PC-3 (cell line): ENCODE measurements around the gene PDXK. TPM values are rescaled to one million over a fixed set of nuclear protein-coding genes. Genes with fewer than 3 reads are reported as not detected.

Experiments used
- ATAC-seq: fragments of 200-7000 bp; cut with Tn5 transposase; 2 replicates; pipeline ENCODE4 v1.9.1; 2020; ENCODE audit warnings: mild to moderate bottlenecking, moderate library complexity
- BruUV-seq: library from RNA; stranded (reverse); fragments of 400-500 nt; replicated peaks from 2 replicates; lab custom pipeline; 2021; lab: Mats Ljungman, UMichigan
- CTCF ChIA-PET: fragments of 300-600 bp; sonication (Branson Sonifier 250); formaldehyde crosslinking; loops from one replicate; lab custom pipeline; 2022; ENCODE audit warnings: antibody characterized with exemption; lab: Charles Lee
- POLR2A ChIA-PET: fragments of 300-600 bp; sonication (Branson Sonifier 250); formaldehyde crosslinking; loops from one replicate; lab custom pipeline; 2022; ENCODE audit warnings: antibody characterized with exemption; ENCODE audit not compliant: unreplicated experiment; lab: Charles Lee
- DNase-seq: peaks from one replicate; pipeline ENCODE4 v3.0.0-alpha.2; 2015
- H2AFZ ChIP-seq: fragments of 300-600 bp; sonication (generic); 2 replicates; pipeline ENCODE4 v1.6.0; 2016; ENCODE audit warnings: antibody characterized with exemption, low read length
- H3F3A ChIP-seq: fragments of 300-600 bp; sonication (generic); one replicate; pipeline ENCODE4 v1.6.0; 2017; ENCODE audit warnings: antibody characterized with exemption, low read length, control low read depth, mild to moderate bottlenecking; ENCODE audit not compliant: unreplicated experiment
- H3K27ac ChIP-seq: fragments of 300-600 bp; sonication (generic); 2 replicates; pipeline ENCODE4 v1.5.1; 2016; ENCODE audit warnings: mild to moderate bottlenecking, low read length
- H3K27me3 ChIP-seq: fragments of 300-600 bp; sonication (generic); 2 replicates; pipeline ENCODE4 v1.6.1; 2016; ENCODE audit warnings: low read length, mixed read lengths
- H3K36me3 ChIP-seq: fragments of 300-600 bp; sonication (generic); 2 replicates; pipeline ENCODE4 v1.6.1; 2016; ENCODE audit warnings: low read depth, mixed run types, low read length, mixed read lengths
- H3K4me1 ChIP-seq: fragments of 300-600 bp; sonication (generic); 2 replicates; pipeline ENCODE4 v1.5.1; 2016; ENCODE audit warnings: low read length; ENCODE audit not compliant: insufficient read depth
- H3K4me2 ChIP-seq: fragments of 300-600 bp; sonication (generic); 2 replicates; pipeline ENCODE4 v1.6.0; 2016; ENCODE audit warnings: low read length
- H3K4me3 ChIP-seq: fragments of 300-600 bp; sonication (generic); 2 replicates; pipeline ENCODE4 v1.5.1; 2016; ENCODE audit warnings: mild to moderate bottlenecking, low read length, mixed read lengths
- H3K79me2 ChIP-seq: fragments of 300-600 bp; sonication (generic); 2 replicates; pipeline ENCODE4 v1.6.1; 2017; ENCODE audit warnings: low read length, mixed read lengths
- H3K9ac ChIP-seq: fragments of 300-600 bp; sonication (generic); 2 replicates; pipeline ENCODE4 v1.6.0; 2016; ENCODE audit warnings: mild to moderate bottlenecking, low read length
- H3K9me2 ChIP-seq: fragments of 300-600 bp; sonication (generic); replicated peaks from 2 replicates; pipeline ENCODE4 v1.6.1; 2016; ENCODE audit warnings: mixed run types, low read length, mixed read lengths
- H3K9me3 ChIP-seq: fragments of 300-600 bp; sonication (generic); 2 replicates; pipeline ENCODE4 v1.6.1; 2016; ENCODE audit warnings: low read length, mixed read lengths
- H4K20me1 ChIP-seq: fragments of 300-600 bp; sonication (generic); 2 replicates; pipeline ENCODE4 v1.6.1; 2016; ENCODE audit warnings: low read length, mixed read lengths
- EZH2 ChIP-seq: fragments of 300-600 bp; sonication (generic); IDR thresholded peaks from one replicate; pipeline ENCODE4 v1.6.1; 2017; ENCODE audit warnings: antibody characterized with exemption, mild to moderate bottlenecking, low read length; ENCODE audit not compliant: unreplicated experiment
- EZH2phosphoT487 ChIP-seq: fragments of 300-600 bp; sonication (generic); IDR thresholded peaks from 2 replicates; pipeline ENCODE4 v1.6.1; 2018; ENCODE audit warnings: mild to moderate bottlenecking, antibody characterized with exemption, low read length, borderline replicate concordance
- intact Hi-C: fragments of 100-400 bp; cut with micrococcal nuclease; formaldehyde crosslinking; loops from 2 replicates; pipeline ENCODE4 v1.9.0; 2023
- total RNA-seq: library from RNA; depleted of rRNA; stranded (reverse); fragments of >200 nt; gene quantifications from 2 replicates; pipeline ENCODE4 v1.2.3, GENCODE V29; 2014
- TF ChIP-seq, protein P1 (sequence below): fragments of 300-600 bp; sonication (generic); conservative IDR thresholded peaks from 2 replicates; pipeline ENCODE4 v1.5.1; 2017; ENCODE audit warnings: antibody characterized with exemption, low read depth, mild to moderate bottlenecking, low read length

Gene PDXK
- total RNA-seq, 1 experiment from 2014 or later = 464 TPM

DNA sequence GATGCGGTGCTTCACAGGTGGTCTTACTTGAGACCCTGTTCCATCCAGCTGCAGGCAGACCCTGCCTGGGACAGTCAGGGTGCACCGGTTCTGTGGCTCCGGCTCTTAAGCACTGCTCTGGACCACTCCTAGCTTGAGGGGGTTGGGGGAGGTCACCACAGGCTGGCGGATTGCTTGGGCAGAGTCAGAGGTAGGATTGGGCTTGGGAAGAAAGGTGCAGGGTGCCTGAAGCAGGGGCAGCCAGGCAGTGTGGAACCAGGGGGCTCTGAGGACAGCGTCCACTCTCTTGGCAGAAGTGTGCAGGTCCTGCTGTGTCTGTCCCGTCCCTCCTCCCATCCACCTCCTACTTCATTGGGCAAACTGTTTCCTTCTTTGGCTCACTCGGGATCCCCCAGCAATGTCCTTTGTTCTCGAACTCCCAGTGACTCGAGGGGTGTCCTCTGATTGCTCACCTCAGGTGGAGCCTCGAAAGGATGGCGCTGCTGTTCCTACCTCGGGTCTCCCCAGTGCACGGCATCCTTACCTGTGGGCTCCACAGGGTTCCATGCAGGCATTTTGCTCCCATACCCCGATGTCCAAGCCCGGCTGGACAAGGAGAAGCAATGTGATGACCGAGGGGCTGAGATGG, 1.7 kb downstream of the PDXK start:
- no TSS peak for BruUV-seq

DNA sequence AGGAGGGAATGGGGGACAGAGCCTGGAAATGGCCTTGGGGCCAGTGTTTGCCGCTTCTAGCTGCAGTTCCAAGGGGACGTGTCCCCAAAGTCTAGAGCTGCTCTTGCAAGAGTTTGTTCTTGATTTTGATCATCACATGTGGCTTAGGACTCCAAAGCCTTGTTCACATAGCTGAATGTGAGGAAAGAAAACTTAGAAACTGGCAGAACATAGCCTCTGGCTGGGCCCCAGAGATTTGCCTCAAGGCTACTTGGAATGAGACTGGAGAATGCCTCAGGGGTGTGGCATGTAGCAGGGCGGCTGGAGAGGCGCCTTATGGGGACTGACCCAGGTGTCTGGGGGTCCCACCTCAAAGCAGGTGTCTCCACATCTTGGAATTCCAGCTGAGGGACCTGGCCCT, 2.3 kb downstream of the PDXK start:
- peaks cover 77% of the 10 kb centered on the region for H3K79me2 ChIP-seq
- DNase-seq (no peak), ATAC-seq (no peak)
- no peak overlapping the region for H2AFZ ChIP-seq
- H3K9me2 ChIP-seq = no peaks in the 10 kb centered on the region
- TF ChIP-seq EZH2phosphoT487 (no peak), EZH2 (no peak)
- TF ChIP-seq, protein P1, sequence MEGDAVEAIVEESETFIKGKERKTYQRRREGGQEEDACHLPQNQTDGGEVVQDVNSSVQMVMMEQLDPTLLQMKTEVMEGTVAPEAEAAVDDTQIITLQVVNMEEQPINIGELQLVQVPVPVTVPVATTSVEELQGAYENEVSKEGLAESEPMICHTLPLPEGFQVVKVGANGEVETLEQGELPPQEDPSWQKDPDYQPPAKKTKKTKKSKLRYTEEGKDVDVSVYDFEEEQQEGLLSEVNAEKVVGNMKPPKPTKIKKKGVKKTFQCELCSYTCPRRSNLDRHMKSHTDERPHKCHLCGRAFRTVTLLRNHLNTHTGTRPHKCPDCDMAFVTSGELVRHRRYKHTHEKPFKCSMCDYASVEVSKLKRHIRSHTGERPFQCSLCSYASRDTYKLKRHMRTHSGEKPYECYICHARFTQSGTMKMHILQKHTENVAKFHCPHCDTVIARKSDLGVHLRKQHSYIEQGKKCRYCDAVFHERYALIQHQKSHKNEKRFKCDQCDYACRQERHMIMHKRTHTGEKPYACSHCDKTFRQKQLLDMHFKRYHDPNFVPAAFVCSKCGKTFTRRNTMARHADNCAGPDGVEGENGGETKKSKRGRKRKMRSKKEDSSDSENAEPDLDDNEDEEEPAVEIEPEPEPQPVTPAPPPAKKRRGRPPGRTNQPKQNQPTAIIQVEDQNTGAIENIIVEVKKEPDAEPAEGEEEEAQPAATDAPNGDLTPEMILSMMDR = no peak
- H3K9ac ChIP-seq = peak overlapping the region; percentile 94
- H3K9me3 ChIP-seq = no peaks in the 10 kb centered on the region
- BruUV-seq = no TSS peak
- no peak overlapping the region for H3K27ac ChIP-seq
- H3K4me3 ChIP-seq = peak overlapping the region; percentile 77
- peak overlapping the region; percentile 89 for H3K4me2 ChIP-seq
- H3F3A ChIP-seq = peaks cover 6% of the 10 kb centered on the region
- POLR2A ChIA-PET = no interaction called here
- H3K27me3 ChIP-seq = no peaks in the 10 kb centered on the region
- H3K4me1 ChIP-seq = peaks cover 50% of the 10 kb centered on the region
- peaks cover 32% of the 10 kb centered on the region for H4K20me1 ChIP-seq
- intact Hi-C loops = no loop called here
- H3K36me3 ChIP-seq = peaks cover 18% of the 10 kb centered on the region; the same call in 1 of the 2 replicates
- CTCF ChIA-PET = no interaction called here

More for the DNA sequence above, 1.7 kb downstream of the PDXK start:
- Histone ChIP-seq H3K27me3 (no peaks in the 10 kb centered on the region), H3K27ac (no peak overlapping the region), H3K9ac (peak overlapping the region; percentile 94), H3K9me3 (no peaks in the 10 kb centered on the region), H3K4me1 (peaks cover 45% of the 10 kb centered on the region), H3F3A (peaks cover 6% of the 10 kb centered on the region), H2AFZ (no peak overlapping the region), H3K9me2 (no peaks in the 10 kb centered on the region), H3K36me3 (peaks cover 18% of the 10 kb centered on the region; the same call in 1 of the 2 replicates), H4K20me1 (peaks cover 32% of the 10 kb centered on the region), H3K4me3 (peak overlapping the region; percentile 77), H3K4me2 (peak overlapping the region; percentile 89), H3K79me2 (peaks cover 71% of the 10 kb centered on the region)
- ATAC-seq (no peak), DNase-seq (no peak)
- TF ChIP-seq, protein P1 = no peak
- TF ChIP-seq EZH2phosphoT487 (no peak), EZH2 (no peak)
- POLR2A ChIA-PET = no interaction called here
- CTCF ChIA-PET = interaction anchor here (0.5 kb wide), 1 partner anchor 9 kb away, joined by 4 read pairs; no protein-coding TSS in a partner anchor
- intact Hi-C loops = no loop called here

GRCh38 chr21:43721939-43722338, 3.0 kb downstream of the PDXK start:
- H3K27me3 ChIP-seq = no peaks in the 10 kb centered on the region
- no TSS peak for BruUV-seq
- H2AFZ ChIP-seq = no peak overlapping the region
- peaks cover 57% of the 10 kb centered on the region for H3K4me1 ChIP-seq
- H3K4me2 ChIP-seq = peak overlapping the region; percentile 89
- TF ChIP-seq EZH2phosphoT487 (no peak), EZH2 (no peak)
- TF ChIP-seq, protein P1 = no peak
- POLR2A ChIA-PET = no interaction called here
- H4K20me1 ChIP-seq = peaks cover 32% of the 10 kb centered on the region
- H3K9me2 ChIP-seq = no peaks in the 10 kb centered on the region
- peaks cover 18% of the 10 kb centered on the region; the same call in 1 of the 2 replicates for H3K36me3 ChIP-seq
- H3K4me3 ChIP-seq = peak overlapping the region; percentile 77
- H3K9ac ChIP-seq = no peak overlapping the region
- CTCF ChIA-PET = no interaction called here
- H3K9me3 ChIP-seq = no peaks in the 10 kb centered on the region
- DNase-seq = no peak
- H3K27ac ChIP-seq = no peak overlapping the region
- peaks cover 84% of the 10 kb centered on the region for H3K79me2 ChIP-seq
- ATAC-seq = no peak
- peaks cover 6% of the 10 kb centered on the region for H3F3A ChIP-seq
- intact Hi-C loops = no loop called here
